NCI-H1105 treated with DMSO at 0.1 percent for 48 hours (cell line): ENCODE results near the gene ZBTB44.
"Not testable (repeated sequence)": the region's sequence is repeated elsewhere in the genome, so short reads cannot be mapped to it uniquely, and the experiment has no call there.

Experiments
- DNase-seq: peaks from one replicate; lab custom pipeline; 2025; lab: John Stamatoyannopoulos, UW

ZBTB44 gene, protein sequence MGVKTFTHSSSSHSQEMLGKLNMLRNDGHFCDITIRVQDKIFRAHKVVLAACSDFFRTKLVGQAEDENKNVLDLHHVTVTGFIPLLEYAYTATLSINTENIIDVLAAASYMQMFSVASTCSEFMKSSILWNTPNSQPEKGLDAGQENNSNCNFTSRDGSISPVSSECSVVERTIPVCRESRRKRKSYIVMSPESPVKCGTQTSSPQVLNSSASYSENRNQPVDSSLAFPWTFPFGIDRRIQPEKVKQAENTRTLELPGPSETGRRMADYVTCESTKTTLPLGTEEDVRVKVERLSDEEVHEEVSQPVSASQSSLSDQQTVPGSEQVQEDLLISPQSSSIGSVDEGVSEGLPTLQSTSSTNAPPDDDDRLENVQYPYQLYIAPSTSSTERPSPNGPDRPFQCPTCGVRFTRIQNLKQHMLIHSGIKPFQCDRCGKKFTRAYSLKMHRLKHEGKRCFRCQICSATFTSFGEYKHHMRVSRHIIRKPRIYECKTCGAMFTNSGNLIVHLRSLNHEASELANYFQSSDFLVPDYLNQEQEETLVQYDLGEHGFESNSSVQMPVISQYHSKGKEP

DNA sequence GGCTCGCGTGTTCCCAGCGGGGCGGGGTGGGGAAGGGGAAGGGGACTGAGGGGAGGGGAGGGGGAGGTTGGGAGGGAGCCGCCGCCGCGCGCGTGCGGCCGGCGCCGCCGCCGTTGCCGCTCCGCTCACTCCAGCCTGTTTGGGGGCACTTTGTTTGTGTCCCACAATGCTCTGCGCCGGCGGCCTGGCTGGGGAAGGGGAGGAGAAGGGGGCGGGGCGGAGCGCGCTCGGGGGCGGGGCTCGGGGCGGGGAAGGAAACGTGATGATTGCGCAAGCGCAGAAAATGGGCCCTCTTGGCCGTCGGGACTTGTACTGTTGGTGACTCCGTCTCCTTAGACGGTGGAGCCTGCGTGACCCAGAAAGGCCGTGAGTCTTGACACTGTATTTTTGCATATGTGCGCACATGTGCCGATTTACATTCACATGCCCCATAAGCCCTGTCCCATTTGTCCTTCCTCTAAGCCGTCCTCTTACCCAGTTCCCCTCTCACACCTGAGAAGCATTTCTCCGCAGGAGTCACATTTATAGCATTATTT is at the start of gene ZBTB44:
TSS of gene ZBTB44 (minus strand) at position 168 of the 536 bp plus-strand sequence. CDS start 53,044 bp downstream, outside the sequence.
- DNase-seq: peak; percentile 97

DNA sequence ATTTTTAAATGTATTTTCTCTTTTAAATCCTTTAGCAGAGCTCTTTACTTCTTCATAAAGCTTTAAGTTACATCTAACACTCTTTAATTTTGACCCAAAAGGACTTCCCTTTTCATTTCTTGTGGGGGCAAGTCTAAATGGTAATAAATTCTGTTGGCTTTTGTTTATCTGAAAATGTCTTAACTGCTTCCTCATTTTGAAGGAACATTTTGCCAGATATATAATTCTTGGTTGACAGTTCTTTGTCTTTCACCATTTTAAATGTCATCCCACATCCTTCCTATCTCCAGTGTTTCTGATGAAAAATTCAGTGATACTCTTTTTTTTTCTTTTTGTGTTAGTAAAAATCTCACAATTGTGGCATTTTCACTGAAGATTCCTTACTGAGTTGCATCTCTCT is 44.7 kb upstream of the ZBTB44 start:
- DNase-seq: no peak

DNA sequence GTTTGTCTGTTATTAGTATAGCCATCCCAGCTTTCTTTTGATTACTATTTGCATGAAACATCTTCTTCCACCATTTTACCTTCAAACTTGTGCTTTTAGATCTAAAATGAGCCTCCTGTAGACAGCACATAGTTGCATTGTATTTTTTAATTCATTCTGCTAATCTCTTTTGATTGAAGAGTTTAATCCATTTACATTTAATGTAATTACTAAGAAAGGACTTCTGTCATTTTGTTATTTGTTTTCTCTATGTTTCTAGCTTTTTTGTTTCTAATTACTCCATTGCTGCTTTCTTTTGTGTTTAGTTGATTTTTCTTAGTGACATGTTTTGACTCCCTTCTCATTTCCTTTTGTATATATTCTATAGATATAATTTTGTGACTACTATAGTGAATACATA is 43.7 kb upstream of the ZBTB44 start:
- no peak for DNase-seq

DNA sequence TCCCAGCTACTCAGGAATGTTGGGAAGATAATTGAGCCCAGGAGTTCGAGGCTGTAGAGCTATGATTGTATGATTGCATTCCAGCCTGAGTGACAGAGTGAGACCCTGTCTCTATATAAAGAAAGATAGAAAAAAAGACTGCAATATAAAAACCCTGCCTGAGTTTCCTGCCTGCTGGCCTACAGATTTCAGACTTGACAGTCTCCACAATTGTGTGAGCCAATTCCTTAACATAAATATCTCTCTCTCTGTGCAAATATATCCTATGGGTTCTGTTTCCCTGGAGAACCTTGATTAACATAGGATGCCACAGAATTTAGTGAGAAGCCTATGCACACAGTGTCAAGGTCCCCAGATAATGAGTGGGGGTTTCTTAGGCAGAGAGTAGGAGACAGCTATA is 32.5 kb upstream of the ZBTB44 start:
- no peak for DNase-seq

DNA sequence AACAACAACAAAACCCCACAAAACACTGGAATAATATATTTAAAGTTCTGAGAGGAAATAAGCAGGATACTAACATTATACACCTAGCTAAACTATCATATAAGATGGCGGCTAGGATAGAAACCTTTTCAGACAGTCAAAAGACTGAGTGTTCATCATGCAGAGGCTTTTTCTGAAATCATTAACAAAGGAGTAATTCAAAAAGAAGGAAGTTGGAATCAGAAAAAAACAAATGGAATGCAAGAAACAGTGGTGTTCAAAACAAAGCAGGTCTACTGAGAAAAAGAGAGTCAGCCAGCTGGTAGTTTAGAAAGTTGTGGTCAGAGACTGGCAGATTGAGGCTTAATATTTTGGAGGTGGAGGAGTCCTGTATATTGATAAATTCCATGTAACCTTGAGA is 30.1 kb upstream of the ZBTB44 start:
- DNase-seq: no peak

DNA sequence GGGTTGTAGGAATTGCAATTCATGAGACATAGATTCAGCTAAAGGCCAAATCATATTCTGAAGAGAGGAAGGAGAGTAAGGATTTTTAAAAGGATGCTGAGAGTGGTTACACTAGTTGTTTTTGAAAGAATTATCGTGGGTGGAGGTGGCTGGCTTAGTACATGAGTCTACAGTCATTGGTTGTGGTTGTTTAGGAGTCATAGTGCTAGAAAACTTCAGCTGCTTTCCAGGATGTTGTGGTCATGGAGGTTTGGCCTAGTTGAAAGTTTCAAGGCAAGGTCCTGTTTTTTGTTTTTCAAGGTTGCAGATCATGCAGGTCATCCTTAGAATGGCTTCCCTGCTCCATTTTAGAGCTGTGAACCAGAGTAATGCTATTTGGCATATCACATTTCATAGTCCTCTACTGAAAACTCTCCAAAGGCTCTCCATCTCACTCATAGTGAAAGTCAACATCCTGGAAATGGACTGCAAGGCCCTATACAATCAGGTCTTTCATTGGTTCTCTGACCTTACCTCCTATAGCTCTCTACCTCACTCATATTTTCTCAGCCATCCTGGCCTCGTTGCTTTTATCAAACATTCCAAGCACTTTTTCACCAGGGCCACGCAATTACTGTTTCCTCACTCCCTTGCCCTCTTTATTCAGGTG is 26.1 kb upstream of the ZBTB44 start:
- DNase-seq: no peak

DNA sequence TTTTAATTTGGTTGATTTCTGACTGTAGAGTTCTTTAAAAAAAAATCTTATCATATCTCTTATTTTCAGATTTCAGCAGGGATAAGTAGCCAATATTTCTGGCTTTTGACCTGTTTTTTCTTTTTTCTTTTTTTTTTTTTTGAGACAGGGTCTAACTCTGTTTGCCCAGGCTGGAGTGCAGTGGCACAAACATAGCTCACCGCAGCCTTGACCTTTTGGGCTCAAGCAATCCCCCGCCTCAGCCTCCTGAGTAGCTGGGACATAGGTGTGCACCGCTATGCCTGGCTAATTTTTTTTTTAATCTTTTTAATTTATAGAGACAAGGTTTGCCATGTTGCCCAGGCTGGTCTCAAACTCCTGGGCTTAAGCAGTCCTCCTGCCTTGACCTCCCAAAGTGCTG is 23.9 kb upstream of the ZBTB44 start:
- DNase-seq: no peak

DNA sequence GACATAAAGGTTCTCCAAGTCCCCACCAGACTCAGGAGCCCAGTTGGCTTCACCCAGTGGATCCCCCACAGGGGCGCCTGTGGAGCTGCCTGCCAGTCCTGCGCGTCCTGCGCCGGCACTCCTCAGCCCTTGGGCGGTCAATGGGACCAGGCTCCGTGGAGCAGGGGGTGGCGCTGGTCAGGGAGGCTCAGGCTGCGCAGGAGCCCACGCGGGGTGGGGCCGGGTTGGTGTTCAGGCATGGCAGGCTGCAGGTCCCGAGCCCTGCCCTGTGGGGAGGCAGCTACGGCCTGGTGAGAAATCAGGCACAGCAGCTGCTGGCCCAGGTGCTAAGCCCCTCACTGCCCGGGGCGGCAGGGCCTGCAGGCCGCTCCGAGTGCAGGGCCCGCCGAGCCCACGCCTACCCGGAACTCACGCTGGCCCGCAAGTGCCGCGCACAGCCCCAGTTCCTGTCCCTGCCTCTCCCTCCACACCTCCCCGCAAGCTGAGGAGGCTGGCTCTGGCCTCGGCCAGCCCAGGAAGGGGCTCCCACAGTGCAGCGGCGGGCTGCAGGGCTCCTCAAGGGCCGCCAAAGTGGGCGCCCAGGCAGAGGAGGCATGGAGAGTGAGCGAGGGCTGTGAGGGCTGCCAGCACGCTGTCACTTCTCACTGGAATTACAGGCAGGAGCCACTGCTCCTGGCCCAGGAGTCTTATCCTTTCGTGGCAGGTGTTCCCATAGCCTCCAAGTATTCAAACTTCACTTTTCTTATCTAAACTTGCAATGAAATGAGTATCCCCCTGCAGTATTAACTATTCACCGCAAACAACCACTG is 22.8 kb upstream of the ZBTB44 start:
- no peak for DNase-seq

DNA sequence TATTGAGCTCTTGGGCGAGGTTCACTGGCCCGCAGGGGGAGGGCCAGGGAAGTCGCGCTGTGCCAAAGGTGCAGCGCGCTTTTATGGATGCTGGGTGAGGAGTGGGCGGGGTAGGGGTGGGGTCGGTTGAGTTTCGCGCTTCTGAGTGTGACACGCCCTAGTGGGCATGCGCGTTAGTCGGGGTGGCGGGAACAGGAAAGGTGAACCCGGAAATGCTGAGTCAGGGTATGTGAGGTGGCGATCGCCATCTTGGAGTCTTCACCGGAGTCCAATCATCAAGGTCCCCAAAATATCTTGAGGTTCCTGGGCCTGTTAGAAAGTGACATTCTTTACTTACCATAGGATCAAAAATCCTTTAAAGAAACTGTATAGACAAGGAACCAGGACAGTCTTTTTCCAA is 16.7 kb upstream of the ZBTB44 start:
- DNase-seq: not testable (repeated sequence)

DNA sequence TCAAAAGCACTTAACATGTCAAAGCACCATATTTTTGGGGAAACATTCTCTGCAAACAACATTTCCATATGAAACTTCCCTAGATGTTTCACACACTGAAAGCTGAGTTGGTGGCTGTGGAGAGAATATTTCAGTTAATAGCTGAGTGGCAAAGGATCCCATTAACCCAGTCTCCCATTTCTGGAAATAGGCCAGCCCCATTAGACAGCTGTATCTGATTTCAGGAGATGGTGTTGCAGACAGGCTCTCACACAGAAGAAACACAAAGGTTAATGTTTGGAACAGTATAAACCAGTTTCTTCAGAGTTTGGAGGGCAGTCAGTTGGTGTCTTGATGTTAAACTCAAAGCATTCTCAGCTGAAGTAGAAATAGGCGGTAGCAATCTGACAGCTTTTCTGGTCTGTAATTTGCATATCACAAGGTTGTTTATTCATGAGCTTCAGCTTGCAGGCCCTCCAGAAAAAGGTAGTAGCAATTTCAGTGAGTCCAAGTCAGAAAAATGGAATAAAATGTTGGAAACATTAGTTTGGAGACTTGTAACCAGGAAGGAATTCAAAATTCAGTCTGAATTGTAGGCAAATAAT is 15.5 kb upstream of the ZBTB44 start:
- DNase-seq: peak; percentile 96

DNA sequence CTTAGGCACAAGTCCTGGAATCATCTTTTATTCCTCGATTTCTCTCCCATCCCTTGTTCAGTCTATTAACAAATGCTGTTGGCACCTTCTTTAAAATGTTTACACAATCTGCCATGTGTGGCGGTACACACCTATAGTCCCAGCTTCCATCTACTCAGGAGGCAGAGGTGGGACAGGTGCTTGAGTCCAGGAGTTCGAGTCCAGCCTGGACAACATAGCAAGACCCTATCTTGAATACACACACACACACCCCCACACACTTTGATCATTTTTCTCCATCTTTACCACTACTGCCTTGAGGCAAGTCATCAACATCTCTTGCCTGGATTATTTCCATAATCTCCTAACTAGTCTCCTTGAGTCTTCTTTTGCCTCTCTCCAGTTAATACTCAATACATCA is 13.7 kb upstream of the ZBTB44 start:
- DNase-seq: no peak

DNA sequence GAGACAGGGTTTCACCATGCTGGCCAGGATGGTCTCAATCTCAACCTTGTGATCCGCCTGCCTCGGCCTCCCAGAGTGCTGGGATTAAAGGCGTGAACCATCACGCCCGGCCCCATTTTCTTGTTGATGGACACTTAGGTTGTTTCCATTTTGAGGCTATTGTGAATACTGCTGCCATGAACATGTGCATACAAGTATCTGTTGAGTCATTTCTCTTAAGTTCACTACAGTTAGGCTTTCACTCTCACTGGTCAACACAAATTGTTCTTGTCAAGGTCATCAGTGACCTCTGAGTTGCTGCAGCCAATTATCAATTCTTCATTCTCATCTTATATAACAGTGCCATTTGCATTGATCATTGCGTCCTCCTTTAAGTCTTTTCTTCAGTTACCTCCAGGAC is 13.0 kb upstream of the ZBTB44 start:
- DNase-seq: no peak

DNA sequence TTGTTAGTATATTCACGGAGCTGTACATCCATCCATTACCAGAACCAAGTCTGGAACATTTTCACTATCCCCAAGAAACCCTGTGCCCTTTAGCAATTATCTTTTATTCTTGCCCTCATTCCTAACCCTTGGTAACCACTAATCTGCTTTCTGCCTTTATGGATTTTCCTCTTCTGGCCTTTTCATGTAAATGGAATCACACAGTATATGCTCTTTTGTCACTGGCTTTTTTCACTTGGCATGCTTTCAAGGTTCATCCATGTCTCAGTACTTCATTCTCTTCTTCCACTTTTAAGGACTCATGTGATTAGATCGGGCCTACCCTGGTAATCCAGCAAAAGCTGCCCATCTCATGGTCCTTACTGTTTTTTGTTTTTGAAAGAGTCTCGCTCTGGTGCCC is 11.0 kb upstream of the ZBTB44 start:
- no peak for DNase-seq

DNA sequence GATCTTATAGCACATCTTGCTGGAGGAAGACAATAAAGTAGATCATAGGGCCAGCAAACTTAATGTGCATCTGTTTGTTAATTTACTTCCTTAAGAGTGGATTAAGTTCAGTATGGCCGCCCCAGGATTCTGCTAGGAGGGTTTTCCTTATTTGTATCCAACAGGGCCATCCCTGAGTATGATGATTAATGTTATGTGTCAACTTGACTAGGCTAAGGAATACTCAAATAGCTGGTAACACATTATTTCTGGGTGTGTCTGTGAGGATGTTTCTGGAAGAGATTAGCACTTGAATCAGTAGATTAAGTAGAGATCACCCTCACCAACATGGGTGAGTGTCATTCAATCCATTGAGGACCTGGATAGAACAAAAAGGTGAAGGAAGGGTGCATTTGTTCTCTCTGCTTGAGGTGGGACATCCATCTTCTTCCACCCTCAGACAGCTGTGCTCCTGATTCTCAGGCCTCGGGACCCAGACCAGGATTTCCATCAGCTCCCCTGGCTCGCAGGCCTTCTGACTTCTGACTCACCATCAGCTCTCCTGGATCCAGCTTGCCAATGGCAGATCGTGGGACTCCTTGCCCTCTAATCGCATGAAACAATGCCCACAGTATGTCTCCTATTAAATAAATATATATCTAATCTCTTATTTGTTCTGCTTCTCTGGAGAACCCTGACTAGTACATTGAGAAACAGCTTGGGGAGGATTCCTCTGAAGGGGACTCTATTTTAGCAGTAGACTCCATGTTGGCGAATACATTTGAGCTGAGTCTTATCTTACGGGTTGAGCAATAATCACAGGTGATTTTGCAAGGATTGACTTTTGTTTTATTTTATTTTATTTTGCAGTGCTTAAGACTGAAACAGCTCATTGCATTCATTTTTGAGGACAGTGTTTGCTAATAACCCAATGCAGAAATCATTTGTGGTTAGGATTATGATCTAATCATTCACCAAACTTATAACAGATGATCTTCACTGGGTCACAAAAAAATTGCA is 9.0 kb upstream of the ZBTB44 start:
- DNase-seq: no peak

DNA sequence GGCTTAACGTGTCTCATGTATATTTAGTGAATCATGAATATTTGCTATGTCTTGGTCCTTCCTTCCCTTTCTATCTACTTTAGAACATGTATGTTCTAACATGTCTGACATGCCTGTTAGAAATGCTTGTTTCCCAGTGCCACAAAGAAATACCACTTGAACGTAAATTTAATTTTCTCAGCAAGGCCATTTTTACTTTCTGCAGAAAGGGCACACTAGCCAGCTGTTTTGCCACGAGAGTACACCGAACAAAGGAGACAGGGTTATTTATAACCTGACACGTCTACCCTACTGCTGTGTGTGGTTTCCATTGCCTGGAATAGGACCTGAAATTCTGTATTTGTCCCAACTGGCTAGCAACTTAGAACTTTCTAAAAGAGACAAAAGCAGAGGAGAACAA is 7.4 kb upstream of the ZBTB44 start:
- DNase-seq: no peak

DNA sequence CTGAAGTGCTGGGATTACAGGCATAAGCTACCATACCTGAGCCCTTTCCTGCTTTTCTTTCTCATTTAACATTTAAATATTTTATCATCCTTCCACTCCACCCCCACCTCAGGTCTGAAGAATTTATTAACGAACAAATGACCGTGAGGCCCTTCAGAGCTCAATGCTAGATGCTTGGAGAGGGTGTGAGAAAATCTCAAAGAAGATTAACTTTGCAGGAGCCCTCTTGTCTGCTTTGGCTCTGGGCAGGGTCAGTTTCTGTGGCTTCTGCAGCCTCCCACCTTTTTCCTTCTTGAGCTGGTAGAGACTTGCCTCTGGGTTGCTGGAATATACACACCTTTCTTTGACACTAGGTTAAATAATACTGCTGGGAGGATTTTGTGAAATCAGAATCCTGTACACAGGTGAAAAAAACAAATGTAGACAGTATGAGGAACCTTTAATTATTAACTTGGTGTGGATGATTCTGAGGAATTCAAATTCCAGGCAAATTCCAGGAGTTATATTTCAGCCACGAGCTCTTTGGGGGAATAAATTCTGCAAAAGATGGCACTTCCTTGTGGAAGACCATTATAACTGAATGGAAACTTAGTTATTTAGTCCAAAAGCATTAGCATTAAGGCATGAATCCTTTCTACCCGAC is 3.4 kb upstream of the ZBTB44 start:
- DNase-seq: no peak

DNA sequence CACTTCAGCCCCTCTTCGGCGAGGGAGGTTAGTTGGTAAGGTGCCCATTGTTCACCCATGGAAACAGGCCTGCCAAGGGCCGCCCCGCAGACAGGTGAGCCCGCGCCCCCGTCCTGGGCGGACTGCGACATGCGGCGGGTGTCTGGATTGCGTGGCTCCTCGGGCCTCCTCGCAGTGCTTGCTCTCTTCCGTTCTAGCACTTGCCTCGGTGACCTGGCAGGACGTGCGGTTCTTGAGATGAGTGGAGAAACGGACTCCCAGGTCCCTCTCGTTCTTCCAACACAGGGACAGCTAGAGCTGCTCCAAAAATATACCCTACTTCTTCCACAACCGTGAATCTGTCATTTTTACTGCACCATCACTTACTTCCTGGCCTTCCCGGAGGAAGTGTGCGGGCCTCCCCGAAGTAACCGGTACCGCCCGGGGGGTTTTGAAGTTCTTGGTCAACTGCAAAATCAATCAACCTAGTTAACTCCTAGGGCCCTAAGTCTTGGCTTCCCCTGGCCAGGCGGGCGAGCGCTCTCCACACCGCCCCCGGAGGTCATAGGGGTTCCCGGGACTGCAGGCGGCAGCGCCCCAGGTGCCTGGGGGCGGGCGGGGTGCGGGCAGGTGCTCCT is 745 bp upstream of the ZBTB44 start:
- peak; percentile 66 for DNase-seq

DNA sequence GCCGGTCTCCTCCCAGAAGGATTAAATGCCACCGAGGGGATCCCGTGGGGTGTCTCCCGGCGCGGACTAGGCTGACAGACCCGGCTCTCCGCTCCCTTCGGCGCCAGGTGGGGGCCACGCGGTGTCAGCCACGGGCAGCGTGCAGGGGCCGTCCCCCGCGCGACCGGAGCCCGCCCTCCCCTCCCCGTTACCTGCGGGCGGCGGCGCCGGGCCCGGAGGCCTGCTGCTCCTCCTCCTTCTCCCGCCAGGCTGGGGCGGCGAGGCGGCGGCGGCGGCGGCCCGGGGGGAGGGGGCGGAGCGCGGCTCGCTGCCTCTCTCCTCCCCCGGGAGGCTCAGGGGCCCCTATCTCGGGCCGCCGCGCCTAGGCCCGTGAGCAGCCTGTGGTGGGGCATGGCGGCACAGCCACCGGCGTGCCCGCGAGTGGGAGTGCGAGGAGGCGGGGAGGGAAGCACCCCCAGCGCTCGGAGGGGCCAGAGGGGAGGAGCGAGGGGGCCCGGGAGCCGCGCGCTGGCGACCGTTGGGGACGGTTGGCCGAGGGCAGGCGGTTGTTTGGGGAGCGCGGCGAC is 450 bp downstream of the ZBTB44 start:
- DNase-seq: peak; percentile 76
